Lower lobe of right lung (tissue), 2 donors: ENCODE measurements around the gene ZNF148. TPM values are rescaled to one million over a fixed set of nuclear protein-coding genes. Genes with fewer than 3 reads are reported as not detected.

Experiments used
- ATAC-seq, 2 donors: fragments of 200-7000 bp; cut with Tn5 transposase; one replicate each; pipeline ENCODE4 v1.9.1; 2020 to 2022; ENCODE audit warnings: mild to moderate bottlenecking in 2 of 2, moderate library complexity in 2 of 2
- DNase-seq: peaks from one replicate; pipeline ENCODE4 v3.0.0-alpha.2; 2020
- H3K27ac ChIP-seq: fragments of 200-600 bp; one replicate; pipeline ENCODE4 v1.8.0; 2022
- H3K27me3 ChIP-seq: fragments of 200-600 bp; one replicate; pipeline ENCODE4 v1.8.0; 2022; ENCODE audit warnings: low read depth
- H3K36me3 ChIP-seq: fragments of 200-600 bp; one replicate; pipeline ENCODE4 v1.8.0; 2022; ENCODE audit warnings: mild to moderate bottlenecking
- H3K4me1 ChIP-seq: fragments of 200-600 bp; one replicate; pipeline ENCODE4 v1.8.0; 2022
- H3K4me3 ChIP-seq: fragments of 200-600 bp; one replicate; pipeline ENCODE4 v1.8.0; 2022; ENCODE audit warnings: mild to moderate bottlenecking
- H3K9me3 ChIP-seq: fragments of 200-600 bp; one replicate; pipeline ENCODE4 v1.8.0; 2022
- intact Hi-C: fragments of 100-400 bp; cut with DNase I; formaldehyde crosslinking; loops from one replicate; pipeline ENCODE4 v1.11.0; 2022
- total RNA-seq: library from RNA; stranded (reverse); fragmentation: NEBNext Ultra II Directional; extraction: Animal tissue kit (Norgen Biotek cat#: 25700); gene quantifications from one replicate; pipeline ENCODE4 v1.2.1, GENCODE V29; 2021
- TF ChIP-seq, protein P1 (sequence below): fragments of 200-600 bp; IDR thresholded peaks from one replicate; pipeline ENCODE4 v1.8.0; 2022; ENCODE audit warnings: antibody characterized with exemption, mild to moderate bottlenecking
- donor health status: DM: no; HTN: yes; CAD: no; lungs with severe emphysema.

ZNF148 gene
- total RNA-seq, 1 donor from 2014 or later, result 48.2 TPM

DNA sequence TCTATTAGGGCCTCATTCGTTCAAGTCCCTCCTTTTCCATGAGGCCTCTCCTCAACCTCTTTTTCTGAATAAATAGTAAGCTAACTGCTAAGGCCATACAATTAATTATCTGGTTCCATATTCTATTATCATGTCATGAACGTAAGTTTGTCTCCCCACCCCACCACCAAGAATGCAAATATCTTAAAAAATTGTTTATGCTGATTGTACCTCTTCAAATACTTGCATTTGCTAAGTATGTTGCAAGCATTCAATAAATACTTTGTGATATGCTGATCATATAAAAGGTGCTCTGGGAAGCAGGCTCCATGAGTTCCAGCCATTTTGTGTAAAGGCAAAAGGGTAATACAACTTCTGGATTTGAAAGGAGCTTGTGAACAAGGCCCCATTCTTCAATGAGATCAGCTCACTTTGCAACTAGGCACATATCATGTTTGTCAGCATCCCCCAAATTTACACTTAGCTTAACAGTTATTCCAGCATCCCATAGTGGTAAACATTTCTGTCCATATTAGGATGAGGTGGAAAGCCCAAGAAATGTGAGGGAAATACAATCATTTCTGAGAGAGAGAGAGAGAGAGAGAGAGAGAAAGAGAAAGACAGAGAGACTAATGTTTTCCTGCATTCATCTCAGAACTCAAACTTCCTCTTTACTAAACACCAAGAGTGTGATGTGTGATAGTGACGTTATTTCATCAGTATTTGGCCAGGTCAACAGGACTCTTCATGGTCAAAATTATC lies 195.8 kb downstream of the ZNF148 start:
- Histone ChIP-seq H3K4me1 (no peaks in the 10 kb centered on the region), H3K4me3 (no peak overlapping the region), H3K27me3 (no peaks in the 10 kb centered on the region), H3K36me3 (no peaks in the 10 kb centered on the region), H3K27ac (no peak overlapping the region), H3K9me3 (no peaks in the 10 kb centered on the region)
- intact Hi-C loops, result no loop called here
- TF ChIP-seq, protein P1, sequence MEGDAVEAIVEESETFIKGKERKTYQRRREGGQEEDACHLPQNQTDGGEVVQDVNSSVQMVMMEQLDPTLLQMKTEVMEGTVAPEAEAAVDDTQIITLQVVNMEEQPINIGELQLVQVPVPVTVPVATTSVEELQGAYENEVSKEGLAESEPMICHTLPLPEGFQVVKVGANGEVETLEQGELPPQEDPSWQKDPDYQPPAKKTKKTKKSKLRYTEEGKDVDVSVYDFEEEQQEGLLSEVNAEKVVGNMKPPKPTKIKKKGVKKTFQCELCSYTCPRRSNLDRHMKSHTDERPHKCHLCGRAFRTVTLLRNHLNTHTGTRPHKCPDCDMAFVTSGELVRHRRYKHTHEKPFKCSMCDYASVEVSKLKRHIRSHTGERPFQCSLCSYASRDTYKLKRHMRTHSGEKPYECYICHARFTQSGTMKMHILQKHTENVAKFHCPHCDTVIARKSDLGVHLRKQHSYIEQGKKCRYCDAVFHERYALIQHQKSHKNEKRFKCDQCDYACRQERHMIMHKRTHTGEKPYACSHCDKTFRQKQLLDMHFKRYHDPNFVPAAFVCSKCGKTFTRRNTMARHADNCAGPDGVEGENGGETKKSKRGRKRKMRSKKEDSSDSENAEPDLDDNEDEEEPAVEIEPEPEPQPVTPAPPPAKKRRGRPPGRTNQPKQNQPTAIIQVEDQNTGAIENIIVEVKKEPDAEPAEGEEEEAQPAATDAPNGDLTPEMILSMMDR, result no peak
- DNase-seq (no peak), ATAC-seq (no peak)

DNA sequence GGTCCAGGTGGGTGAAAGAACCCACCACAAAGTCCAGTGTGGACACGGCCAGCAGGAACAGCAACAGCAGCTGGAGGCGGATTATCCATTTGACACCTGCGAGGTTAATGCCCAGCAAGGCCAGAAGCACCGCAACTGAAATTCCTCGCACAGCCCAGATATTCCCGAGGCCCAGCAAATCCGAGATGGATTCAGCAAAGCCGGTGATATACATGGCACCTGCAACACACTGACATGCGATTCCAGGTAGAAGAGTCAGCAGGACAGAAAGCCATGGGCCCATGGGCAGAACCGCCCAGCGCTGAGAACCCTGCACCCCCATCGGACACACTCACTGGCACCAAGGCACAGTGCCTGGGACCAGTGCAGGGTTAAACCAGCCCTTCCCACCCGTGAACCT lies 197.4 kb downstream of the ZNF148 start:
- ATAC-seq (no peak), DNase-seq (no peak)
- Histone ChIP-seq H3K27me3 (no peaks in the 10 kb centered on the region), H3K36me3 (no peaks in the 10 kb centered on the region), H3K27ac (no peak overlapping the region), H3K4me1 (no peaks in the 10 kb centered on the region), H3K4me3 (no peak overlapping the region), H3K9me3 (no peaks in the 10 kb centered on the region)
- intact Hi-C loops, result no loop called here
- TF ChIP-seq, protein P1, result no peak

Other genes starting within 250 kb of the ZNF148 start
- gene SLC12A8, start 162.6 kb downstream of the ZNF148 start, total RNA-seq, result 9.1 TPM
- 36.8 TPM for gene SNX4, start 144.9 kb upstream of the ZNF148 start, total RNA-seq
- 29.9 TPM for gene OSBPL11, start 220.2 kb upstream of the ZNF148 start, total RNA-seq